Karpas-422 (cell line): ENCODE measurements around the gene DACH1. TPM values are rescaled to one million over a fixed set of nuclear protein-coding genes. Genes with fewer than 3 reads are reported as not detected.

Source experiments
- DNase-seq: peaks from one replicate; pipeline ENCODE4 v3.0.0-alpha.2; 2015
- H2AFZ ChIP-seq: fragments of 200-600 bp; sonication (generic); 2 replicates; pipeline ENCODE4 v1.6.1; 2014; ENCODE audit warnings: antibody characterized with exemption, low read length, mixed read lengths
- H3K27ac ChIP-seq: fragments of 200-600 bp; sonication (generic); 2 replicates; pipeline ENCODE4 v1.5.1; 2014; ENCODE audit warnings: mild to moderate bottlenecking, low read length, moderate library complexity
- H3K27me3 ChIP-seq: fragments of 200-600 bp; sonication (generic); 2 replicates; pipeline ENCODE4 v1.6.1; 2014; ENCODE audit warnings: low read length, mixed read lengths
- H3K36me3 ChIP-seq: fragments of 200-600 bp; sonication (generic); 2 replicates; pipeline ENCODE4 v1.6.1; 2014; ENCODE audit warnings: low read length, mixed read lengths; ENCODE audit not compliant: insufficient read depth
- H3K4me1 ChIP-seq: fragments of 200-600 bp; sonication (generic); 2 replicates; pipeline ENCODE4 v1.6.1; 2014; ENCODE audit warnings: mild to moderate bottlenecking, low read length, mixed read lengths
- H3K4me2 ChIP-seq: fragments of 200-600 bp; sonication (generic); 2 replicates; pipeline ENCODE4 v1.6.1; 2014; ENCODE audit warnings: low read length, low read depth, mild to moderate bottlenecking; ENCODE audit not compliant: poor library complexity, severe bottlenecking
- H3K4me3 ChIP-seq: fragments of 200-600 bp; sonication (generic); 2 replicates; pipeline ENCODE4 v1.5.1; 2014; ENCODE audit warnings: mild to moderate bottlenecking, antibody characterized with exemption, low read length, mixed read lengths
- H3K79me2 ChIP-seq: fragments of 200-600 bp; sonication (generic); 2 replicates; pipeline ENCODE4 v1.6.1; 2014; ENCODE audit warnings: mild to moderate bottlenecking, low read length, mixed read lengths
- H3K9ac ChIP-seq: fragments of 200-600 bp; sonication (generic); 2 replicates; pipeline ENCODE4 v1.6.0; 2014; ENCODE audit warnings: low read length
- H3K9me2 ChIP-seq: fragments of 200-600 bp; sonication (generic), shearing (Covaris generic); replicated peaks from 2 replicates; pipeline ENCODE4 v1.6.0; 2014; ENCODE audit warnings: mild to moderate bottlenecking, low read length, moderate library complexity; ENCODE audit not compliant: insufficient read depth
- H3K9me3 ChIP-seq: fragments of 300-700, 200-600 bp; sonication (generic); 2 replicates; pipeline ENCODE4 v1.6.1; 2014; ENCODE audit warnings: low read length, mixed read lengths
- H4K20me1 ChIP-seq: fragments of 200-600 bp; sonication (generic); 2 replicates; pipeline ENCODE4 v1.6.1; 2014; ENCODE audit warnings: mild to moderate bottlenecking, antibody characterized with exemption, low read length, low read depth; ENCODE audit not compliant: insufficient read depth
- total RNA-seq: library from RNA; depleted of rRNA; stranded (reverse); fragments of >200 nt; shearing (Covaris generic); gene quantifications from 2 replicates; pipeline ENCODE4 v1.2.3, GENCODE V29; 2014; ENCODE audit warnings: low replicate concordance

DACH1 gene
- total RNA-seq, 1 experiment from 2014 or later = not detected

GRCh38 chr13:71516521-71516920, 350.5 kb downstream of the DACH1 start:
- H2AFZ ChIP-seq = no peak overlapping the region
- no peaks in the 10 kb centered on the region for H3K79me2 ChIP-seq
- no peaks in the 10 kb centered on the region for H3K36me3 ChIP-seq
- DNase-seq = no peak
- H3K27me3 ChIP-seq = no peaks in the 10 kb centered on the region
- H3K4me2 ChIP-seq = no peak overlapping the region
- H4K20me1 ChIP-seq = no peaks in the 10 kb centered on the region
- H3K4me1 ChIP-seq = no peaks in the 10 kb centered on the region
- peaks cover 11% of the 10 kb centered on the region; the same call in 1 of the 2 replicates for H3K9me3 ChIP-seq
- H3K9me2 ChIP-seq = no peaks in the 10 kb centered on the region
- no peak overlapping the region for H3K9ac ChIP-seq
- H3K4me3 ChIP-seq = no peak overlapping the region
- no peak overlapping the region for H3K27ac ChIP-seq

- no peak for DNase-seq
- H3K27me3 ChIP-seq = no peaks in the 10 kb centered on the region
- H3K9me3 ChIP-seq = peaks cover 11% of the 10 kb centered on the region
- no peaks in the 10 kb centered on the region for H4K20me1 ChIP-seq
- H3K9me2 ChIP-seq = no peaks in the 10 kb centered on the region
- H3K4me2 ChIP-seq = no peak overlapping the region
- no peak overlapping the region for H3K27ac ChIP-seq
- no peaks in the 10 kb centered on the region for H3K36me3 ChIP-seq
- H3K4me3 ChIP-seq = no peak overlapping the region
- H3K9ac ChIP-seq = no peak overlapping the region
- no peaks in the 10 kb centered on the region for H3K4me1 ChIP-seq
- H2AFZ ChIP-seq = no peak overlapping the region
- H3K79me2 ChIP-seq = no peaks in the 10 kb centered on the region
Observed at GRCh38 chr13:71515744-71516038, 351.3 kb downstream of the DACH1 start.

GRCh38 chr13:71514900-71515743, 351.9 kb downstream of the DACH1 start:
- no peak overlapping the region for H3K27ac ChIP-seq
- no peaks in the 10 kb centered on the region for H3K9me2 ChIP-seq
- no peak for DNase-seq
- H3K9ac ChIP-seq = no peak overlapping the region
- no peak overlapping the region for H2AFZ ChIP-seq
- no peak overlapping the region for H3K4me3 ChIP-seq
- no peak overlapping the region for H3K4me2 ChIP-seq
- no peaks in the 10 kb centered on the region for H3K36me3 ChIP-seq
- H3K79me2 ChIP-seq = no peaks in the 10 kb centered on the region
- peaks cover 9% of the 10 kb centered on the region for H3K9me3 ChIP-seq
- no peaks in the 10 kb centered on the region for H3K4me1 ChIP-seq
- H4K20me1 ChIP-seq = no peaks in the 10 kb centered on the region
- H3K27me3 ChIP-seq = no peaks in the 10 kb centered on the region

- no peak overlapping the region for H3K9ac ChIP-seq
- H3K27ac ChIP-seq = no peak overlapping the region
- no peaks in the 10 kb centered on the region for H3K79me2 ChIP-seq
- H3K4me3 ChIP-seq = no peak overlapping the region
- H3K27me3 ChIP-seq = no peaks in the 10 kb centered on the region
- H4K20me1 ChIP-seq = no peaks in the 10 kb centered on the region
- H3K4me2 ChIP-seq = no peak overlapping the region
- no peaks in the 10 kb centered on the region for H3K4me1 ChIP-seq
- no peak overlapping the region for H2AFZ ChIP-seq
- no peaks in the 10 kb centered on the region for H3K36me3 ChIP-seq
- H3K9me3 ChIP-seq = peaks cover 9% of the 10 kb centered on the region
- no peaks in the 10 kb centered on the region for H3K9me2 ChIP-seq
- no peak for DNase-seq
Observed at GRCh38 chr13:71513411-71514033, 353.5 kb downstream of the DACH1 start.

GRCh38 chr13:71503781-71504180, 363.2 kb downstream of the DACH1 start:
- Histone ChIP-seq H3K9me3 (peaks cover 3% of the 10 kb centered on the region; the same call in 1 of the 2 replicates), H3K79me2 (no peaks in the 10 kb centered on the region), H2AFZ (no peak overlapping the region), H3K4me3 (no peak overlapping the region), H3K27ac (no peak overlapping the region), H3K9ac (no peak overlapping the region), H3K9me2 (no peaks in the 10 kb centered on the region; the same call in 1 of the 2 replicates), H3K4me2 (no peak overlapping the region), H3K36me3 (no peaks in the 10 kb centered on the region), H3K4me1 (no peaks in the 10 kb centered on the region), H3K27me3 (no peaks in the 10 kb centered on the region), H4K20me1 (no peaks in the 10 kb centered on the region)
- no peak for DNase-seq

GRCh38 chr13:71499944-71500514, 367.0 kb downstream of the DACH1 start:
- H3K4me1 ChIP-seq = no peaks in the 10 kb centered on the region
- no peaks in the 10 kb centered on the region for H4K20me1 ChIP-seq
- no peaks in the 10 kb centered on the region for H3K27me3 ChIP-seq
- H3K9me2 ChIP-seq = no peaks in the 10 kb centered on the region; the same call in 1 of the 2 replicates
- no peak for DNase-seq
- H3K27ac ChIP-seq = no peak overlapping the region
- no peak overlapping the region for H2AFZ ChIP-seq
- no peak overlapping the region for H3K4me2 ChIP-seq
- H3K9me3 ChIP-seq = no peaks in the 10 kb centered on the region; the same call in 1 of the 2 replicates
- no peaks in the 10 kb centered on the region for H3K79me2 ChIP-seq
- no peak overlapping the region for H3K4me3 ChIP-seq
- H3K36me3 ChIP-seq = no peaks in the 10 kb centered on the region
- no peak overlapping the region for H3K9ac ChIP-seq

GRCh38 chr13:71499235-71499634, 367.8 kb downstream of the DACH1 start:
- H2AFZ ChIP-seq = no peak overlapping the region
- H3K9me2 ChIP-seq = no peaks in the 10 kb centered on the region; the same call in 1 of the 2 replicates
- no peaks in the 10 kb centered on the region for H3K79me2 ChIP-seq
- no peak overlapping the region for H3K27ac ChIP-seq
- H3K36me3 ChIP-seq = no peaks in the 10 kb centered on the region
- DNase-seq = no peak
- H3K4me2 ChIP-seq = no peak overlapping the region
- H3K9me3 ChIP-seq = no peaks in the 10 kb centered on the region; the same call in 1 of the 2 replicates
- H3K4me1 ChIP-seq = no peaks in the 10 kb centered on the region
- H3K4me3 ChIP-seq = no peak overlapping the region
- H4K20me1 ChIP-seq = no peaks in the 10 kb centered on the region
- H3K9ac ChIP-seq = no peak overlapping the region
- no peaks in the 10 kb centered on the region for H3K27me3 ChIP-seq

GRCh38 chr13:71493189-71493588, 373.8 kb downstream of the DACH1 start:
- H3K9me2 ChIP-seq = no peaks in the 10 kb centered on the region; the same call in none of the 2 replicates
- H3K27me3 ChIP-seq = no peaks in the 10 kb centered on the region
- H3K36me3 ChIP-seq = no peaks in the 10 kb centered on the region
- DNase-seq = no peak
- no peak overlapping the region for H2AFZ ChIP-seq
- H3K9me3 ChIP-seq = peaks cover 5% of the 10 kb centered on the region; the same call in 1 of the 2 replicates
- H3K79me2 ChIP-seq = no peaks in the 10 kb centered on the region
- no peaks in the 10 kb centered on the region for H3K4me1 ChIP-seq
- no peak overlapping the region for H3K4me2 ChIP-seq
- H3K9ac ChIP-seq = no peak overlapping the region
- H4K20me1 ChIP-seq = no peaks in the 10 kb centered on the region
- H3K4me3 ChIP-seq = no peak overlapping the region
- no peak overlapping the region for H3K27ac ChIP-seq
